HepG2 (cell line): ENCODE measurements around the gene RIMBP2. TPM values are rescaled to one million over a fixed set of nuclear protein-coding genes. Genes with fewer than 3 reads are reported as not detected.
A peak's percentile ranks its signal among the peaks of the same experiment; 100 is the strongest.

Experiments used
- ATAC-seq: fragments of 200-7000 bp; cut with Tn5 transposase; 3 replicates; pipeline ENCODE4 v1.9.1; 2020; ENCODE audit warnings: mild to moderate bottlenecking, moderate library complexity
- BruUV-seq: library from RNA; stranded (reverse); fragments of 400-500 nt; replicated peaks from 2 replicates; lab custom pipeline; 2021; lab: Mats Ljungman, UMichigan
- CTCF ChIA-PET: fragments of 300-600 bp; formaldehyde crosslinking; extraction: SDS; loops from one replicate; lab custom pipeline; 2021; ENCODE audit warnings: low total read pairs, inconsistent platforms, low intra/inter-chr PET ratio; lab: Yijun Ruan, JAX
- POLR2A ChIA-PET: fragments of 350-600 bp; sonication (Branson Sonifier 250); formaldehyde crosslinking; loops from one replicate; lab custom pipeline; 2020; ENCODE audit warnings: antibody characterized with exemption, inconsistent platforms; lab: Yijun Ruan, JAX
- DNase-seq: peaks from one replicate; pipeline ENCODE4 v3.0.0-alpha.2; 2015; ENCODE audit warnings: low spot score
- FAIRE-seq: peaks from 3 replicates; lab custom pipeline; 2011; peaks lifted over from hg19 to GRCh38; lab: Jason Lieb, UNC
- H2AFZ ChIP-seq: one replicate; pipeline ENCODE4 v1.6.1; 2011; ENCODE audit warnings: low read length, inconsistent platforms
- H3K27ac ChIP-seq: fragments of 300-600 bp; 3 replicates; pipeline ENCODE4 v1.8.0; 2011; ENCODE audit warnings: mixed run types, mild to moderate bottlenecking, mixed read lengths, low read length, inconsistent platforms; ENCODE audit not compliant: insufficient read depth; ENCODE audit errors: extremely low read length
- H3K27me3 ChIP-seq, 2 experiments: fragments of 200-600 bp in 1 of 2; 2 replicates in 1 of 2; 3 replicates in 1 of 2; pipeline versions ENCODE4 v1.6.0 to v1.8.0; 2011; ENCODE audit warnings: low read length in 2 of 2, mild to moderate bottlenecking in 2 of 2, moderate library complexity in 2 of 2, inconsistent platforms in 1 of 2; ENCODE audit not compliant: insufficient read depth in 2 of 2, control insufficient read depth in 1 of 2
- H3K36me3 ChIP-seq, 2 experiments: fragments of 200-600 bp in 1 of 2; replicated peaks in 1 of 2; 2 replicates in 1 of 2; 3 replicates in 1 of 2; pipeline versions ENCODE4 v1.5.1 to v1.8.0; 2011; ENCODE audit warnings: low read length in 2 of 2, inconsistent platforms in 1 of 2; ENCODE audit not compliant: insufficient read depth in 2 of 2, control insufficient read depth in 1 of 2
- H3K4me1 ChIP-seq: 2 replicates; pipeline ENCODE4 v1.5.1; 2012; ENCODE audit warnings: low read length, inconsistent platforms; ENCODE audit not compliant: insufficient read depth
- H3K4me2 ChIP-seq: 2 replicates; pipeline ENCODE4 v1.6.0; 2011; ENCODE audit warnings: low read depth, low read length, inconsistent platforms
- H3K4me3 ChIP-seq, 3 experiments: fragments of 200-600 bp in 1 of 3; sonication (generic), shearing (Covaris generic) in 1 of 3; replicated peaks in 1 of 3; 2 replicates each; pipeline ENCODE4 v1.5.1; 2011 to 2016; ENCODE audit warnings: low read length in 3 of 3, inconsistent platforms in 2 of 3, low read depth in 2 of 3, mild to moderate bottlenecking in 2 of 3, control low read depth in 1 of 3, mixed read lengths in 1 of 3; ENCODE audit not compliant: insufficient read depth in 1 of 3
- H3K79me2 ChIP-seq: one replicate; pipeline ENCODE4 v1.6.1; 2011; ENCODE audit warnings: low read length, inconsistent platforms; ENCODE audit not compliant: insufficient read depth
- H3K9ac ChIP-seq: 2 replicates; pipeline ENCODE4 v1.6.0; 2011; ENCODE audit warnings: mild to moderate bottlenecking, low read depth, low read length, inconsistent platforms; ENCODE audit not compliant: insufficient read depth
- H3K9me3 ChIP-seq: 2 replicates; pipeline ENCODE4 v1.5.1; 2012; ENCODE audit warnings: mild to moderate bottlenecking, low read length
- H4K20me1 ChIP-seq: 2 replicates; pipeline ENCODE4 v1.6.0; 2011; ENCODE audit warnings: inconsistent platforms, mild to moderate bottlenecking, low read length, moderate library complexity; ENCODE audit not compliant: insufficient read depth
- EHMT2 ChIP-seq: fragments of 200-600 bp; sonication (generic); IDR thresholded peaks from 2 replicates; pipeline ENCODE4 v1.7.0; 2017; ENCODE audit warnings: antibody characterized with exemption, low read depth, low read length, borderline replicate concordance
- MIER2 ChIP-seq: IDR thresholded peaks from 2 replicates; pipeline ENCODE4 v1.6.1; 2016; ENCODE audit warnings: missing biosample characterization, missing genetic modification reagents
- SP140L ChIP-seq: sonication (generic); formaldehyde crosslinking; IDR thresholded peaks from 2 replicates; pipeline ENCODE4 v1.4.0; 2020; ENCODE audit warnings: missing genetic modification reagents, borderline replicate concordance
- ZNF10 ChIP-seq: sonication (generic); formaldehyde crosslinking; IDR thresholded peaks from 2 replicates; pipeline ENCODE4 v1.4.0; 2020; ENCODE audit warnings: mild to moderate bottlenecking, low read depth, missing genetic modification reagents, borderline replicate concordance
- WGBS: methylation state at CpG from one replicate; pipeline ENCODE4 v1.1.6; 2017; ENCODE audit warnings: low lambda C conversion rate; 5-methylcytosine and 5-hydroxymethylcytosine counted together
- in situ Hi-C: cut with HindIII; loops from 2 replicates; pipeline ENCODE4 v1.10.0; 2017; ENCODE audit warnings: low pct_unique_long_range_greater_than_20kb; ENCODE audit not compliant: extremely low pct_ligation_motif_present
- intact Hi-C: fragments of 100-400 bp; cut with micrococcal nuclease; formaldehyde crosslinking; loops from one replicate; pipeline ENCODE4 v1.10.0; 2022; ENCODE audit not compliant: unreplicated experiment
- polyA plus RNA-seq, 8 experiments: library from polyadenylated mRNA; depleted of rRNA in 3 of 8; stranded (reverse) in 7 of 8; unstranded in 1 of 8; fragments of >200 nt; fragmentation: Illumina TruSeq in 4 of 8; extraction: Trizol in 4 of 8; gene quantifications; 2 replicates each; pipeline versions ENCODE4 v1.2.1 to v1.2.3, GENCODE V29; 2011 to 2016; ENCODE audit warnings: low read depth in 4 of 8, missing spikeins in 1 of 8, mixed read lengths in 1 of 8; ENCODE audit not compliant: insufficient read depth in 1 of 8
- total RNA-seq, 5 experiments: library from RNA; depleted of rRNA; stranded (reverse); fragments of >200 nt; fragmentation: Illumina TruSeq; extraction: Trizol; gene quantifications; 2 replicates each; pipeline ENCODE4 v1.2.3, GENCODE V29; 2016; ENCODE audit warnings: low read depth in 1 of 5
- TF ChIP-seq, protein P1 (sequence below), 2 experiments: IDR thresholded peaks; 2 replicates each; pipeline ENCODE4 v1.6.1; 2011 to 2012; ENCODE audit warnings: low read length in 2 of 2, borderline replicate concordance in 1 of 2, low read depth in 1 of 2, mild to moderate bottlenecking in 1 of 2, moderate library complexity in 1 of 2

RIMBP2 gene
- total and polyA plus RNA-seq, 2 of the 13 experiments (the other 11 are each of a cell fraction or from before 2014, with no cell fraction given), result 0.03 TPM; not detected in 1

GRCh38 chr12:130552483-130552996 is 163.6 kb downstream of the RIMBP2 start:
- Histone ChIP-seq H3K27me3 (peaks cover 2 to 23% of the 10 kb centered on the region in 2 experiments; a peak in 2 of 5 replicates), H2AFZ (no peak overlapping the region), H4K20me1 (no peaks in the 10 kb centered on the region), H3K4me3 (no peak overlapping the region), H3K9ac (no peak overlapping the region), H3K4me1 (no peaks in the 10 kb centered on the region), H3K36me3 (no peaks in the 10 kb centered on the region), H3K27ac (no peak overlapping the region), H3K79me2 (no peaks in the 10 kb centered on the region), H3K9me3 (peaks cover 15% of the 10 kb centered on the region; the same call in 1 of the 2 replicates), H3K4me2 (no peak overlapping the region)
- no peak for ATAC-seq
- WGBS, result 6% methylated on average over 7 of the region's 7 CpGs
- POLR2A ChIA-PET, result no interaction called here
- DNase-seq, result no peak
- FAIRE-seq, result no peak
- BruUV-seq, result no TSS peak
- TF ChIP-seq EHMT2 (peak; percentile 68), SP140L (CRISPR knock-in tag) (no peak), ZNF10 (CRISPR knock-in tag) (no peak), MIER2 (CRISPR knock-in tag) (peak; percentile 94)
- TF ChIP-seq, protein P1, sequence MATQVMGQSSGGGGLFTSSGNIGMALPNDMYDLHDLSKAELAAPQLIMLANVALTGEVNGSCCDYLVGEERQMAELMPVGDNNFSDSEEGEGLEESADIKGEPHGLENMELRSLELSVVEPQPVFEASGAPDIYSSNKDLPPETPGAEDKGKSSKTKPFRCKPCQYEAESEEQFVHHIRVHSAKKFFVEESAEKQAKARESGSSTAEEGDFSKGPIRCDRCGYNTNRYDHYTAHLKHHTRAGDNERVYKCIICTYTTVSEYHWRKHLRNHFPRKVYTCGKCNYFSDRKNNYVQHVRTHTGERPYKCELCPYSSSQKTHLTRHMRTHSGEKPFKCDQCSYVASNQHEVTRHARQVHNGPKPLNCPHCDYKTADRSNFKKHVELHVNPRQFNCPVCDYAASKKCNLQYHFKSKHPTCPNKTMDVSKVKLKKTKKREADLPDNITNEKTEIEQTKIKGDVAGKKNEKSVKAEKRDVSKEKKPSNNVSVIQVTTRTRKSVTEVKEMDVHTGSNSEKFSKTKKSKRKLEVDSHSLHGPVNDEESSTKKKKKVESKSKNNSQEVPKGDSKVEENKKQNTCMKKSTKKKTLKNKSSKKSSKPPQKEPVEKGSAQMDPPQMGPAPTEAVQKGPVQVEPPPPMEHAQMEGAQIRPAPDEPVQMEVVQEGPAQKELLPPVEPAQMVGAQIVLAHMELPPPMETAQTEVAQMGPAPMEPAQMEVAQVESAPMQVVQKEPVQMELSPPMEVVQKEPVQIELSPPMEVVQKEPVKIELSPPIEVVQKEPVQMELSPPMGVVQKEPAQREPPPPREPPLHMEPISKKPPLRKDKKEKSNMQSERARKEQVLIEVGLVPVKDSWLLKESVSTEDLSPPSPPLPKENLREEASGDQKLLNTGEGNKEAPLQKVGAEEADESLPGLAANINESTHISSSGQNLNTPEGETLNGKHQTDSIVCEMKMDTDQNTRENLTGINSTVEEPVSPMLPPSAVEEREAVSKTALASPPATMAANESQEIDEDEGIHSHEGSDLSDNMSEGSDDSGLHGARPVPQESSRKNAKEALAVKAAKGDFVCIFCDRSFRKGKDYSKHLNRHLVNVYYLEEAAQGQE (IDR thresholded peaks at IDR 0.05; ENCODE audit: borderline replicate concordance in 1 of 2, low read depth in 1 of 2, low read length in 2 of 2), result peak; percentile 57 to 94
- in situ Hi-C loops (no loop called here), intact Hi-C loops (no loop called here)
- CTCF ChIA-PET, result no interaction called here
